ENCODE results near the gene EEF1AKMT3. TPM values are rescaled to one million over a fixed set of nuclear protein-coding genes. Genes with fewer than 3 reads are reported as not detected.

EEF1AKMT3 gene
- polyA plus RNA-seq, 1 experiment, result 7.6 TPM

GRCh38 chr12:57797933-57798332, 25.5 kb downstream of the EEF1AKMT3 start:
- ChIA-PET POLR2A (no interaction called here), CTCF (interaction anchor here (1.9 kb wide), 1 partner anchor 41 kb away, joined by 6 read pairs; no protein-coding TSS in a partner anchor)
- Histone ChIP-seq H3K27ac (ENCODE audit: low read depth, low read length) (no peak overlapping the region), H3K9me3 (ENCODE audit: control insufficient read depth, insufficient read depth, low read length) (no peaks in the 10 kb centered on the region), H3K4me3 (ENCODE audit: low read depth, low read length) (no peak overlapping the region), H3K27me3 (ENCODE audit: control insufficient read depth, insufficient read depth, low read length) (no peaks in the 10 kb centered on the region)
- TF ChIP-seq CTCF (IDR thresholded peaks at IDR 0.05; ENCODE audit: low read depth, low read length), result no peak
- DNase-seq (ENCODE audit: low read depth, low spot score), result no peak

GRCh38 chr12:57800965-57801364, 28.6 kb downstream of the EEF1AKMT3 start:
- H3K27ac ChIP-seq (ENCODE audit: low read depth, low read length), result no peak overlapping the region
- H3K4me3 ChIP-seq (ENCODE audit: low read depth, low read length), result no peak overlapping the region
- ChIA-PET POLR2A (no interaction called here), CTCF (interaction anchor here (0.6 to 6.3 kb wide), 6 partner anchors 17 to 107 kb away, joined by 3 to 124 read pairs (median 4); partner anchors contain the start of genes AVIL and TSFM)
- H3K9me3 ChIP-seq (ENCODE audit: control insufficient read depth, insufficient read depth, low read length), result no peaks in the 10 kb centered on the region
- DNase-seq (ENCODE audit: low read depth, low spot score), result no peak
- TF ChIP-seq CTCF (IDR thresholded peaks at IDR 0.05; ENCODE audit: low read depth, low read length), result no peak
- H3K27me3 ChIP-seq (ENCODE audit: control insufficient read depth, insufficient read depth, low read length), result no peaks in the 10 kb centered on the region

- no peak for TF ChIP-seq CTCF (IDR thresholded peaks at IDR 0.05; ENCODE audit: low read depth, low read length)
- Histone ChIP-seq H3K27me3 (ENCODE audit: control insufficient read depth, insufficient read depth, low read length) (no peaks in the 10 kb centered on the region), H3K4me3 (ENCODE audit: low read depth, low read length) (no peak overlapping the region), H3K9me3 (ENCODE audit: control insufficient read depth, insufficient read depth, low read length) (no peaks in the 10 kb centered on the region), H3K27ac (ENCODE audit: low read depth, low read length) (no peak overlapping the region)
- CTCF ChIA-PET, result interaction anchor here (0.8 to 6.3 kb wide), 19 partner anchors 9 to 117 kb away, joined by 3 to 124 read pairs (median 6); partner anchors contain the start of genes AVIL and TSFM
- no peak for DNase-seq (ENCODE audit: low read depth, low spot score)
- POLR2A ChIA-PET, result interaction anchor here (1.1 kb wide), 1 partner anchor 42 kb away, joined by 3 read pairs; no protein-coding TSS in a partner anchor
Measured at GRCh38 chr12:57802607-57803006, 30.2 kb downstream of the EEF1AKMT3 start.

- ChIA-PET POLR2A (interaction anchor here (1.1 kb wide), 1 partner anchor 41 kb away, joined by 3 read pairs; no protein-coding TSS in a partner anchor), CTCF (interaction anchor here (0.6 to 6.3 kb wide), 18 partner anchors 9 to 116 kb away, joined by 3 to 124 read pairs (median 6); partner anchors contain the start of gene AVIL)
- peak; percentile 86 for TF ChIP-seq CTCF (IDR thresholded peaks at IDR 0.05; ENCODE audit: low read depth, low read length)
- Histone ChIP-seq H3K4me3 (ENCODE audit: low read depth, low read length) (no peak overlapping the region), H3K27me3 (ENCODE audit: control insufficient read depth, insufficient read depth, low read length) (no peaks in the 10 kb centered on the region), H3K27ac (ENCODE audit: low read depth, low read length) (no peak overlapping the region), H3K9me3 (ENCODE audit: control insufficient read depth, insufficient read depth, low read length) (no peaks in the 10 kb centered on the region)
- no peak for DNase-seq (ENCODE audit: low read depth, low spot score)
Measured at GRCh38 chr12:57803319-57803893, 31.0 kb downstream of the EEF1AKMT3 start.

- no peaks in the 10 kb centered on the region for H3K9me3 ChIP-seq (ENCODE audit: control insufficient read depth, insufficient read depth, low read length)
- no peak overlapping the region for H3K27ac ChIP-seq (ENCODE audit: low read depth, low read length)
- H3K27me3 ChIP-seq (ENCODE audit: control insufficient read depth, insufficient read depth, low read length), result no peaks in the 10 kb centered on the region
- TF ChIP-seq CTCF (IDR thresholded peaks at IDR 0.05; ENCODE audit: low read depth, low read length), result no peak
- DNase-seq (ENCODE audit: low read depth, low spot score), result no peak
- H3K4me3 ChIP-seq (ENCODE audit: low read depth, low read length), result no peak overlapping the region
- POLR2A ChIA-PET, result interaction anchor here (1.1 kb wide), 1 partner anchor 63 kb away, joined by 6 read pairs; no protein-coding TSS in a partner anchor
- CTCF ChIA-PET, result interaction anchor here (6.3 kb wide), 1 partner anchor 98 kb away, joined by 124 read pairs; no protein-coding TSS in a partner anchor
Measured at GRCh38 chr12:57806677-57807076, 34.3 kb downstream of the EEF1AKMT3 start.
